NCI-H2029 (cell line): ENCODE data around the gene PXMP2.
"Not testable (repeated sequence)": the region's sequence is repeated elsewhere in the genome, so short reads cannot be mapped to it uniquely, and the experiment has no call there.

Experiments used
- DNase-seq: peaks from one replicate; lab custom pipeline; 2025; lab: John Stamatoyannopoulos, UW

The PXMP2 gene

DNA sequence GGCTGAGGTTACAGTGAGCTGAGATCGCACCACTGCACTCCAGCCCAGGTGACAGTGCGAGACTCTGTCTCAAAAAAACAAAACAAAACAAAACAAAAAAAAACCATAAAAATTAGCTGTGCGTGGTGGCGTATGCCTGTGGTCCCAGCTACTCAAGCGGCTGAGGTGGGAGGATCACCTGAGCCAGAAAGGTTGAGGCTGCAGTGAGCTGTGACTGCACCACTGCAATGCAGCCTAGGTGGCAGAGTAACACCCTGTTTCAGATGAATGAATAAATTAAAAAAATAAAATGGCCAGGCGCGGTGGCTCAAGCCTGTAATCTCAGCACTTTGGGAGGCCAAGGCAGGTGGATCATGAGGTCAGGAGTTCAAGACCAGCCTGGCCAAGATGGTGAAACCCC is 66.3 kb downstream of the PXMP2 start:
- DNase-seq = not testable (repeated sequence)

DNA sequence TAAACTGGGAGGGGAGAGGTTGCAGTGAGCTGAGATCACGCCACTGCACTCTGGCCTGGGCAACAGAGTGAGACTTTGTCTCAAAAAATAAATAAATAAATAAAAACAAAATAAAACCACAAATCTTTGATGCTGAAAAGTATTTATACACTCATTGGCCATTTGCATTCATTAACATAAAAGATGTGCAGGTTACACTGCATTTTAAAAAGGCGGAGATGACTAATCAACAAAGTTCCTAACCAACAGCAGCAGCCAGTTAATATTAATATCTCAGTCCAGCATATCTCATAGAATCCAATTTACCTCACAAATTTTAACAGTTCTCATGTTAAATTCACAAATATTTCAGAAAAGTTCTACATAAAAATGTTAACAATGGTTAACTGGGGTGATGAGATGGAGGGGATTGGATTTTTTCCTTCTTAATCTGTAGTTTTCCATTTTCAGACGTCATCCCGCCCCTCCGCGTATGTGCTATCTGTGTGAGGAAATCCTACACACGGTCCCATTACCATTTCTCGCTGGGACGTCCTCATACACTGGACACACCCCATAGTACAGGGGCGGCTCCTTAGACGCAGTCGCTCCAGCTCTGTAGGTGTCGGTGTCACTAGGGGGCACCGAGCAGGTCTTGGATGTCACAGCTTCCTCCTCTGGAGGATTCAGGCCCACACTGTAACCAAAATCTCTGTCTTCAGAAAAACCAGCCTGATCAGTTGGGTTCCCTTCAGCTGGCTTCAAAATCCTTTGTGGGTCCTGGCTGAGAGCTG is 67.0 kb downstream of the PXMP2 start:
- DNase-seq = no peak
